ENCODE measurements around the gene CES5A.
A peak's percentile ranks its signal among the peaks of the same experiment; 100 is the strongest.
"Not testable (repeated sequence)": the region's sequence is repeated elsewhere in the genome, so short reads cannot be mapped to it uniquely, and the experiment has no call there.

The CES5A gene

GRCh38 chr16:55875273-55875672 lies at the start of gene CES5A:
Gene CES5A, minus strand, starts transcription at chr16:55875373. Its CDS starts 152 bp downstream, at chr16:55875221.
- no peak for DNase-seq

DNA sequence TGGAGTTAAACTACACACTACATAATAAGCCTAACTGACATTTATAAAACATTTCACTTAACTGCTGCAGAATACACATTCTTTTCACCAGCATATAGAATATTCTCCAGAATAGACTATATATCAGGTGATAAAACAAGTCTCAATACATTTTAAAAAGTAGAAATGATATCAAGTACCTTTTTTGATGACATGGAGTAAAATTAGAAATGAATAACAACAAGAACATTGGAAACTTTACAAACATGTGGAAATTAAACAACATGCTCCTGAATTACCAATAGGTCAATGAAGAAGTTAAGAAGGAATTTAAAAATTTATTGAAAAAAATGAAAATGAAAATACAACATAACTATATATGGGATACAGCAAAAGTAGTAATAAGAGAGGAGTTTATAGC lies 47.5 kb upstream of the CES5A start:
- no peak for DNase-seq

GRCh38 chr16:55917373-55918160 lies 42.4 kb upstream of the CES5A start:
- no peak for DNase-seq

DNA sequence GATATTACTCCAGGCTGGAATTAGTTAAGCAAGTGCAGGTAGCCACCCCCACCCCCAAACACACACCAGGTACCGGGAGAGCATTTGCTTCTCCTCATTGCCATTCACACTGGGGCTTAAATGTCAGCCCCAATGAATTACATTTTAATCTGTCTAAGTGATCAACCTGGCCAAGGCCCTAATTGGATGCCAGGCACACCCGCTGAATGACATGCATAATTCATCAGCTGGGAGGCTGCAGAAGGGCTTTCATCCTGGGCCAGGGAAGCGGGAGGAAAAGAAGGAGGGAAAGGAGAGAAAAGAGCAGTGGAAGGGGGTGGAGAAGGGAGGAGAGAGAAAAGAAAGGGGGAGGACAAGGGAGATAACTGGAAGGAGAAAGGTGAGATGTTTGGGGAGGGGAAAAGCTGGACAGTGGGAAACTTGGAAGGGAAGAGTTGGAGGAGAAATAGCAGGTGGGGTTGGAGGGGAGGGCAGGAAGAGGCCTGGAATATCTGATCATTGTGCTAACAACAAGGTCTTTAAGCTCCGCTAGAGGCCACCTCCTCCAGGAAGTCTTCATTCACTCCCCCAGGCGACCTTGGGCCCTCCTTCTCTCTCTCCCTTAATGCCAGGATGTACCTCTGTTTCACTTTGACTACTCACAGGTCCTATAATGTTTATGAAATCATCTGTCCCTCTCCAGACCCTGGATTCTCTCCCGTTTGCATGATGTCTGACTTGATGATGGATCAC lies 40.1 kb upstream of the CES5A start:
- DNase-seq: peak; percentile 21

- DNase-seq: no peak
Observed at GRCh38 chr16:55914383-55914782, 39.2 kb upstream of the CES5A start.

- no peak for DNase-seq
Observed at GRCh38 chr16:55913716-55914115, 38.5 kb upstream of the CES5A start.

- not testable (repeated sequence) for DNase-seq
Observed at GRCh38 chr16:55913121-55913520, 37.9 kb upstream of the CES5A start.

DNA sequence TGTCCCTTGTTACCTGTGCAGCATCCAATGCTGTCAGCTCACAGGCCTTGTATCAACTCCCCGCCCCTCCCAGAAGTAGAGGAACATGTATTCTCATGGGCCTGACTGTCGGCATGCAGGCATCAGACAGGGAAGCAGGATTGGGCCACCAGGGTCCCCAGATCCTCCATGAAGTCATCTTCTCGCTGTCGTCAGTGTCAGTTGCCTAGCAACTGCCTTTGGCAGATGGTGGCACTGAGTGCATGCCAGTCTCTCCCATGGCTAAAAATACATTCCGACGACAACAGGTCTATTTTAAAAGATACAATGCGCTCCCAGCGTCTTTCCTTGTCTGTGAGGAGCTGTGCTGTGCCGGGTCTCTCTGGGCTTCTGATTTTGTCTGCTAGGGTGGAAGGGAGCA lies 36.8 kb upstream of the CES5A start:
- peak; percentile 24 for DNase-seq

- DNase-seq: no peak
Observed at GRCh38 chr16:55911616-55912015, 36.4 kb upstream of the CES5A start.

GRCh38 chr16:55909876-55910275 lies 34.7 kb upstream of the CES5A start:
- no peak for DNase-seq

DNA sequence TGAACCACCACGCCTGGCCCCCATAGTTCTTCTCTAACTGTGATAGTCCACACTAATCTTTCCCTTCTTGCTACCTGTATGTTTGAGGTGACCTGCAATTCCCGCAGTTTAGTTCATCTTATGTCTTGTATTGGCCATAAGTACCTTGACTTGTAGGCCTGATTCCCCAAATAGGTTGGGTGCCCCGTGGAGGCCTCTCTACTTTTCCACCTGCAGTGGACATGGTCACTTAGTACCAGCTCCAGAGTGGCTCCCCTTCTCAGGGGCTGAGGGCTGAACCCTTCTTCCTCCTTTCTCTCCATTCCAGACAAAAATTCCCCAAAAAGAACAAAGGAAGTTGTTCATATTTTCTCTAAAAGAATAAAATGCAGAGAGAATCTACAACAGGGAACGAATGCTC lies 33.5 kb upstream of the CES5A start:
- no peak for DNase-seq

GRCh38 chr16:55907661-55908060 lies 32.5 kb upstream of the CES5A start:
- no peak for DNase-seq

GRCh38 chr16:55906123-55906522 lies 30.9 kb upstream of the CES5A start:
- no peak for DNase-seq

DNA sequence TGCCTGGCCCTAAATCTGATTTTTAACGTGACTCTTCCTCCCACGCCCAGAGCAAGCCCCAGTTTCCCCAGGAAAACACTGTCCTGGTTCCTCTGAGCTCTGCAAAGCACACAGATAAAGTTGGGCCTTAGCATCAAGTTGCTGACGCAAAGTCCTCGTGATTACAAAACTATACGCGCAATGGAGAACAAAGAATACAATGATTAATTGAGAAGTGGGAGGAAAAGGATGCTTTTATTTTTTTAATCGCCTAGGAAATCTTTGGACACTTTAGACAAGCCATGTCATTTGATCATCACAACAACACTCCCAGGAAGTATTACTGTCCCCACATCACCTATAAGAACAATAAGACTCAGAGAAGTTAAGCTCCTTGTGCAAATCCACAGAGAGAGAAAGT lies 30.5 kb upstream of the CES5A start:
- no peak for DNase-seq

DNA sequence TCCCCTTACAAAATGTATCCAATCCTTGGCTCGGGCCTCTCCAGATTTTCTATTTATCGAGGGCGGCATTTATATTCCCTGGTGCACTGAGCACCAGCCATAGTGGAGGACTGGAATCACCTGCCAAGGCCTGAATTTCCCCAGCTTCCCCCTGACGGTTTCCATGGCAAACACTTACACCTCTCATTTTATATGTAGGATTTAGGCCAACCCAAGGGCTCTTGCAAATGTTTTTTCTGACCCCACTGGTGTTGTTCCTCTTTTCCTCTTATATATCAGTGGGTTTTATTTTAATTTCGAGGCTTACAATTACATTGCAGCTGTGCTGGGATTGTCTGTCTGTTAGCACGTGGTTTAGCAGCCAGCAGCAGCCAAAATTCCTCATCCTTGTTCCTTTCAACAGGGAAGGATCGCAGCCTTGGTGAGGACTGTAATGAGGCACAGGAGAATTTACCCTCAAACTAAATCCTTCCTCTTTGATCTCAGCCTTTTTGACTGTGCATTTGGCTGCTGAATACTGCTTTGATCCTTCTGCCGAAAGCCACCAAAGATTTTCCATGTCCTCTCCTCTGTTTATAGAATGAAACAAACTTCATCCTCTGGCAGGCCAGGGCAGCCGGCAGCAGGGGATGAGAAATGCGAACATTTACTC lies 26.5 kb upstream of the CES5A start:
- DNase-seq: no peak

DNA sequence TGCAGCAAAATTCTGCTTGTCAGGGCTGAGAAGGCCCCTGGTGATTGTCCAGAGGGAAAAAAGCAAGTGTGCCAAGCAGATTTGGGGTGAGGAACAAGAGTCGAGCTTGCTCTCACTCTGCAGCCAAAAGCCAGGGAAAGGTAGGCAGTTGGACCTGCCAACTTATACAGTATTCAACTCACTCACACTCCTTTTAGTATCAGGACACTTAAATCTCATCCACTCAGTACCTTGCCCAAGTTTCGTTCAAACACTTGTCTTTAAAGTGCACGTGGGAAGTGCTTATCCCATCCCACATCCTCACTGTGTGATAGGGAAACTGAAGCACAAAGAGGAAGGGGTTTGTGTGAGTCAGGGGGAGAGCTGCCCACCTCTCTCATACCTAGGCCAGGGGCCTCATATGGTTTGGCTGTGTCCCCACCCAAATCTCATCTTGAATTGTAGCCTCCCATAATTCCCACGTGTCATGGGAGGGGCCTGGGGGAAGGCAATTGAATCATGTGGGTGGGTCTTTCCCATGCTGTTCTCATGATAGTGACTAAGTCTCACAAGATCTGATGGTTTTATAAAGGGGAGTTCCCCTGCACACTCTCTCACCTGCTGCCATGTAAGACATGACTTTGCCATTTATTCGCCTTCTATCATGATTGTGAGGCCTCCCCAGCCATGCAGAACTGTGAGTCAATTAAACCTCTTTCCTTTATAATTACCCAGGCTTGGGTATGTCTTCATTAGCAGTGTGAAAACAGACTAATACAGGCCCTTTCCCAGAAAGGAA lies 25.6 kb upstream of the CES5A start:
- no peak for DNase-seq

DNA sequence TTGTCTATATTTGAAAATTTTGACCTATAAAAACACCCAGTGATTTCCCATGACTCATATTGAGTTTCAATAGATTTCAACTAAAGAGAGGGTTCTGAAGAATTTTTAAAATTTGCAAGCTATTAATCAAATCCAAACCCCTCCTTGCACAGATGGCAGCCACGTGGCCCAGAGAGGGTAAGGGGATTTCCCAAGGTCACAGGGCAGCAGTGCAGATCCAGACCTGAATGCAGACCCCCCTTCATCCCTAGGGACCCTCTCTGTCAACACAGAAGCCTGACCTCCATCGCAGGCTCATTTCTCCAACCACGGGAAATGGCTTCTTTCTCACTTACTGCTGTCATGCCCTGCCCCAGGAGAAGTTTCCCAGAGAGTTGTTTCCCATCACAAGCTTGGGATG lies 24.7 kb upstream of the CES5A start:
- DNase-seq: no peak

- DNase-seq: no peak
Observed at GRCh38 chr16:55898592-55898991, 23.4 kb upstream of the CES5A start.

GRCh38 chr16:55892821-55893220 lies 17.6 kb upstream of the CES5A start:
- no peak for DNase-seq

DNA sequence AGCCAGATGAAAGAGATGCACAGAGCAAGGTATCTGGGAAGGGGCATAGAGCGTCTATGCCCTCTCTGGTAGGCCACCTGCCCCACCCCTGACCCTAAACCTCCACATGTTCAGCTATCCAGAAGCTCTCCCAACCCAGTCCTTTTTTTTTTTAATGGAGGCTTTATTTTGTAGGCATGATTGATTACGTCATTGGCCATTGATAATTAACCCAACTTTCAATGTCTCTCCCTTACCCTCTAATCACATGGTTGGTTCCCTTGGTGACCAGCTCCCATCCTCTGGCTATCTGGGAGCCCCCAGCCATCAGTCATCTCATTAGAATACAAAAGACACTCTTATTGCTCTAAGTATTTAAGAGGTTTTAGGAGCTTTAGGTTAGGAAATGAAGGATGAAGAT lies 14.3 kb upstream of the CES5A start:
- no peak for DNase-seq

- no peak for DNase-seq
Observed at GRCh38 chr16:55888546-55888945, 13.4 kb upstream of the CES5A start.

- DNase-seq: no peak
Observed at GRCh38 chr16:55876854-55877253, 1.7 kb upstream of the CES5A start.

DNA sequence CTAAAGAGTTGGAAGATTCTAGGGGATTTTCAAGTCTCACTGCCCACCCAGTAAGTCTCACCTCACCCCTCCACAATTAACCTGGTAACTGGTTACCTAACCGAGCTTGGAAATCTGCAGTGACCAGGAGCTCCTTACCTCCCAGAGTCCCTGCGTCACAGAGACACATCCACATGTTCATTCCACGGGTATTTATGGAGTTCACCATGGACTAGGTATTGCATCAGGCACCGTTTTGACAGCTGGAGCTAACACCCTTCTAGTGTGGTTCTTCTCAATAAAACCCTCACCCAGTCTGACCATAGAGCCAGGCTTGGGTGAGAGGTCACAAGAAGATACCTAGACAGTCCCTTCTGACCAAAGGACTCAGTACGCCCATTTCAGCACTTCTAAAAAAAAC lies 2.1 kb downstream of the CES5A start:
- no peak for DNase-seq
